T-helper 1 cell treated with Interleukin-12 subunit alpha and Interleukin-12 subunit beta and Interleukin-4 antibody, amounts not matched to agents 30 μg/mL and 1 μg/mL, for 36 hours (primary cell): ENCODE data around the gene TERT.

Source experiments
- H3K27ac Mint-ChIP-seq: one replicate; pipeline ENCODE4 v1.8.0; 2021; ENCODE audit warnings: mild to moderate bottlenecking, mixed read lengths
- H3K27me3 Mint-ChIP-seq: one replicate; pipeline ENCODE4 v1.8.0; 2021; ENCODE audit warnings: low read depth, mixed read lengths
- H3K36me3 Mint-ChIP-seq: one replicate; pipeline ENCODE4 v1.8.0; 2021; ENCODE audit warnings: low read depth, mixed read lengths
- H3K4me1 Mint-ChIP-seq: one replicate; pipeline ENCODE4 v1.8.0; 2021; ENCODE audit warnings: low read depth, mixed read lengths
- H3K4me3 Mint-ChIP-seq: one replicate; pipeline ENCODE4 v1.8.0; 2021; ENCODE audit warnings: mild to moderate bottlenecking, moderate library complexity, mixed read lengths
- H3K9me3 Mint-ChIP-seq: one replicate; pipeline ENCODE4 v1.8.0; 2021; ENCODE audit warnings: mixed read lengths

The TERT gene

GRCh38 chr5:1246711-1247431 lies 48.0 kb downstream of the TERT start:
- no peaks in the 10 kb centered on the region for H3K36me3 Mint-ChIP-seq
- no peaks in the 10 kb centered on the region for H3K4me1 Mint-ChIP-seq
- H3K4me3 Mint-ChIP-seq = no peak overlapping the region
- H3K9me3 Mint-ChIP-seq = no peaks in the 10 kb centered on the region
- H3K27ac Mint-ChIP-seq = no peak overlapping the region
- H3K27me3 Mint-ChIP-seq = peaks cover 7% of the 10 kb centered on the region

GRCh38 chr5:1245905-1246576 lies 48.8 kb downstream of the TERT start:
- no peak overlapping the region for H3K4me3 Mint-ChIP-seq
- no peaks in the 10 kb centered on the region for H3K36me3 Mint-ChIP-seq
- no peak overlapping the region for H3K27ac Mint-ChIP-seq
- no peaks in the 10 kb centered on the region for H3K9me3 Mint-ChIP-seq
- peaks cover 7% of the 10 kb centered on the region for H3K27me3 Mint-ChIP-seq
- no peaks in the 10 kb centered on the region for H3K4me1 Mint-ChIP-seq

- H3K4me1 Mint-ChIP-seq = no peaks in the 10 kb centered on the region
- no peaks in the 10 kb centered on the region for H3K36me3 Mint-ChIP-seq
- H3K27ac Mint-ChIP-seq = no peak overlapping the region
- H3K9me3 Mint-ChIP-seq = no peaks in the 10 kb centered on the region
- H3K4me3 Mint-ChIP-seq = no peak overlapping the region
- H3K27me3 Mint-ChIP-seq = peaks cover 7% of the 10 kb centered on the region
Observed at GRCh38 chr5:1244976-1245375, 49.9 kb downstream of the TERT start.

- H3K4me3 Mint-ChIP-seq = no peak overlapping the region
Observed at GRCh38 chr5:1244255-1244654, 50.6 kb downstream of the TERT start.

GRCh38 chr5:1243487-1244130 lies 51.3 kb downstream of the TERT start:
- no peaks in the 10 kb centered on the region for H3K36me3 Mint-ChIP-seq
- no peaks in the 10 kb centered on the region for H3K9me3 Mint-ChIP-seq
- H3K4me3 Mint-ChIP-seq = no peak overlapping the region
- H3K4me1 Mint-ChIP-seq = no peaks in the 10 kb centered on the region
- H3K27ac Mint-ChIP-seq = no peak overlapping the region
- H3K27me3 Mint-ChIP-seq = peaks cover 7% of the 10 kb centered on the region

More at GRCh38 chr5:1244255-1244654, 50.6 kb downstream of the TERT start:
- Mint-ChIP-seq H3K9me3 (no peaks in the 10 kb centered on the region), H3K27ac (no peak overlapping the region), H3K4me1 (no peaks in the 10 kb centered on the region), H3K36me3 (no peaks in the 10 kb centered on the region), H3K27me3 (peaks cover 7% of the 10 kb centered on the region)

- no peaks in the 10 kb centered on the region for H3K4me1 Mint-ChIP-seq
- no peaks in the 10 kb centered on the region for H3K36me3 Mint-ChIP-seq
- H3K27ac Mint-ChIP-seq = no peak overlapping the region
- peaks cover 7% of the 10 kb centered on the region for H3K27me3 Mint-ChIP-seq
- H3K4me3 Mint-ChIP-seq = no peak overlapping the region
- H3K9me3 Mint-ChIP-seq = no peaks in the 10 kb centered on the region
Observed at GRCh38 chr5:1242733-1243486, 52.0 kb downstream of the TERT start.

GRCh38 chr5:1241509-1242080 lies 53.3 kb downstream of the TERT start:
- Mint-ChIP-seq H3K27ac (no peak overlapping the region), H3K36me3 (no peaks in the 10 kb centered on the region), H3K4me3 (no peak overlapping the region), H3K9me3 (peaks cover 4% of the 10 kb centered on the region), H3K4me1 (no peaks in the 10 kb centered on the region), H3K27me3 (no peaks in the 10 kb centered on the region)

GRCh38 chr5:1240496-1241260 lies 54.2 kb downstream of the TERT start:
- H3K4me1 Mint-ChIP-seq = no peaks in the 10 kb centered on the region
- H3K27ac Mint-ChIP-seq = no peak overlapping the region
- H3K36me3 Mint-ChIP-seq = no peaks in the 10 kb centered on the region
- peaks cover 13% of the 10 kb centered on the region for H3K9me3 Mint-ChIP-seq
- no peak overlapping the region for H3K4me3 Mint-ChIP-seq
- no peaks in the 10 kb centered on the region for H3K27me3 Mint-ChIP-seq

- H3K27me3 Mint-ChIP-seq = no peaks in the 10 kb centered on the region
- H3K27ac Mint-ChIP-seq = no peak overlapping the region
- no peaks in the 10 kb centered on the region for H3K36me3 Mint-ChIP-seq
- no peak overlapping the region for H3K4me3 Mint-ChIP-seq
- peaks cover 16% of the 10 kb centered on the region for H3K9me3 Mint-ChIP-seq
- H3K4me1 Mint-ChIP-seq = no peaks in the 10 kb centered on the region
Observed at GRCh38 chr5:1239505-1240251, 55.2 kb downstream of the TERT start.

GRCh38 chr5:1235838-1236237 lies 59.0 kb downstream of the TERT start:
- H3K4me1 Mint-ChIP-seq = no peaks in the 10 kb centered on the region
- H3K4me3 Mint-ChIP-seq = no peak overlapping the region
- H3K27me3 Mint-ChIP-seq = no peaks in the 10 kb centered on the region
- no peaks in the 10 kb centered on the region for H3K36me3 Mint-ChIP-seq
- H3K27ac Mint-ChIP-seq = no peak overlapping the region
- peaks cover 16% of the 10 kb centered on the region for H3K9me3 Mint-ChIP-seq

- peaks cover 16% of the 10 kb centered on the region for H3K9me3 Mint-ChIP-seq
- no peak overlapping the region for H3K27ac Mint-ChIP-seq
- H3K4me3 Mint-ChIP-seq = no peak overlapping the region
- no peaks in the 10 kb centered on the region for H3K4me1 Mint-ChIP-seq
- H3K36me3 Mint-ChIP-seq = no peaks in the 10 kb centered on the region
- H3K27me3 Mint-ChIP-seq = no peaks in the 10 kb centered on the region
Observed at GRCh38 chr5:1235379-1235778, 59.5 kb downstream of the TERT start.

GRCh38 chr5:1232780-1233179 lies 62.1 kb downstream of the TERT start:
- peaks cover 4% of the 10 kb centered on the region for H3K4me1 Mint-ChIP-seq
- H3K27me3 Mint-ChIP-seq = peaks cover 7% of the 10 kb centered on the region
- peaks cover 16% of the 10 kb centered on the region for H3K9me3 Mint-ChIP-seq
- no peaks in the 10 kb centered on the region for H3K36me3 Mint-ChIP-seq
- no peak overlapping the region for H3K4me3 Mint-ChIP-seq
- no peak overlapping the region for H3K27ac Mint-ChIP-seq

GRCh38 chr5:1231354-1231905 lies 63.4 kb downstream of the TERT start:
- Mint-ChIP-seq H3K27me3 (peaks cover 7% of the 10 kb centered on the region), H3K4me3 (no peak overlapping the region), H3K4me1 (peaks cover 8% of the 10 kb centered on the region), H3K36me3 (no peaks in the 10 kb centered on the region), H3K27ac (no peak overlapping the region), H3K9me3 (peaks cover 10% of the 10 kb centered on the region)
